SU-DHL-6 (cell line): ENCODE data around the gene SLC16A4.

Experiments
- H2AFZ ChIP-seq: fragments of 200-600 bp; sonication (generic); 2 replicates; pipeline ENCODE4 v1.6.1; 2014; ENCODE audit warnings: low read depth, mild to moderate bottlenecking, moderate library complexity, mixed read lengths, antibody characterized with exemption, low read length; ENCODE audit not compliant: severe bottlenecking
- H3F3A ChIP-seq: fragments of 200-600 bp; shearing (Covaris generic); 2 replicates; pipeline ENCODE4 v1.6.0; 2016; ENCODE audit warnings: antibody characterized with exemption, mild to moderate bottlenecking; ENCODE audit not compliant: insufficient read depth
- H3K27ac ChIP-seq: fragments of 200-600 bp; sonication (generic); 2 replicates; pipeline ENCODE4 v1.5.1; 2016; ENCODE audit warnings: low read depth, mild to moderate bottlenecking, low read length, moderate library complexity, mixed read lengths
- H3K27me3 ChIP-seq: fragments of 200-600 bp; sonication (generic), shearing (Covaris generic); 2 replicates; pipeline ENCODE4 v1.6.0; 2014; ENCODE audit warnings: mild to moderate bottlenecking, low read length
- H3K36me3 ChIP-seq: fragments of 200-600 bp; sonication (generic); 2 replicates; pipeline ENCODE4 v1.6.1; 2014; ENCODE audit warnings: mild to moderate bottlenecking, low read length, mixed read lengths
- H3K4me2 ChIP-seq: fragments of 300-600, 200-600 bp; shearing (Covaris generic), sonication (generic); 2 replicates; pipeline ENCODE4 v1.6.0; 2014; ENCODE audit warnings: low read length, low read depth, mild to moderate bottlenecking; ENCODE audit not compliant: poor library complexity, severe bottlenecking
- H3K4me3 ChIP-seq: fragments of 200-600 bp; sonication (generic); 2 replicates; pipeline ENCODE4 v1.5.1; 2014; ENCODE audit warnings: antibody characterized with exemption, low read length, mild to moderate bottlenecking, mixed read lengths; ENCODE audit not compliant: insufficient read depth, poor library complexity, severe bottlenecking
- H3K79me2 ChIP-seq: fragments of 200-600 bp; sonication (generic); 2 replicates; pipeline ENCODE4 v1.6.1; 2014; ENCODE audit warnings: mild to moderate bottlenecking, low read length, moderate library complexity; ENCODE audit not compliant: insufficient read depth
- H3K9ac ChIP-seq: fragments of 200-600 bp; sonication (generic); 2 replicates; pipeline ENCODE4 v1.7.0; 2014; ENCODE audit warnings: mild to moderate bottlenecking, low read length
- H3K9me2 ChIP-seq: fragments of 200-600 bp; sonication (generic); replicated peaks from 2 replicates; pipeline ENCODE4 v1.6.1; 2014; ENCODE audit warnings: low read length; ENCODE audit not compliant: insufficient read depth
- H3K9me3 ChIP-seq: fragments of 200-600 bp; sonication (generic); 2 replicates; pipeline ENCODE4 v1.6.1; 2014; ENCODE audit warnings: low read length, mixed read lengths; ENCODE audit not compliant: insufficient read depth
- H4K20me1 ChIP-seq: fragments of 200-600 bp; sonication (generic); 2 replicates; pipeline ENCODE4 v1.6.1; 2014; ENCODE audit warnings: low read depth, mild to moderate bottlenecking, antibody characterized with exemption, low read length, moderate library complexity, mixed read lengths
- CTCF ChIP-seq: fragments of 200-600 bp; sonication (generic); IDR thresholded peaks from one replicate; pipeline ENCODE4 v1.5.1; 2017; ENCODE audit warnings: antibody characterized with exemption, mild to moderate bottlenecking, low read length, moderate library complexity; ENCODE audit not compliant: insufficient read depth, poor library complexity, severe bottlenecking
- EZH2phosphoT487 ChIP-seq: fragments of 200-600 bp; sonication (generic), shearing (Covaris generic); conservative IDR thresholded peaks from 2 replicates; pipeline ENCODE4 v1.6.1; 2018; ENCODE audit warnings: mild to moderate bottlenecking, antibody characterized with exemption, low read length, moderate library complexity, mixed read lengths

Gene SLC16A4

GRCh38 chr1:110426854-110427253 lies 36.0 kb upstream of the SLC16A4 start:
- no peak overlapping the region for H3K4me3 ChIP-seq
- TF ChIP-seq EZH2phosphoT487 (no peak), CTCF (no peak)
- no peaks in the 10 kb centered on the region for H3K9me2 ChIP-seq
- H3K79me2 ChIP-seq = no peaks in the 10 kb centered on the region
- H3K27me3 ChIP-seq = no peaks in the 10 kb centered on the region
- H3K9me3 ChIP-seq = no peaks in the 10 kb centered on the region
- H3K36me3 ChIP-seq = no peaks in the 10 kb centered on the region
- H2AFZ ChIP-seq = no peak overlapping the region
- no peak overlapping the region for H3K4me2 ChIP-seq
- H3K9ac ChIP-seq = no peak overlapping the region
- H3F3A ChIP-seq = no peaks in the 10 kb centered on the region
- no peaks in the 10 kb centered on the region for H4K20me1 ChIP-seq
- H3K27ac ChIP-seq = no peak overlapping the region

GRCh38 chr1:110425612-110426152 lies 34.9 kb upstream of the SLC16A4 start:
- no peaks in the 10 kb centered on the region for H3K27me3 ChIP-seq
- no peak overlapping the region for H2AFZ ChIP-seq
- H3K9me2 ChIP-seq = no peaks in the 10 kb centered on the region
- no peak overlapping the region for H3K27ac ChIP-seq
- H4K20me1 ChIP-seq = no peaks in the 10 kb centered on the region
- no peaks in the 10 kb centered on the region for H3F3A ChIP-seq
- H3K79me2 ChIP-seq = no peaks in the 10 kb centered on the region
- H3K36me3 ChIP-seq = no peaks in the 10 kb centered on the region
- no peak overlapping the region for H3K4me2 ChIP-seq
- TF ChIP-seq CTCF (no peak), EZH2phosphoT487 (no peak)
- 0 out of 2 replicates have a peak, but pooled peaks cover 4% of the 10 kb centered on the region for H3K9me3 ChIP-seq
- H3K4me3 ChIP-seq = no peak overlapping the region
- H3K9ac ChIP-seq = no peak overlapping the region

- no peaks in the 10 kb centered on the region for H4K20me1 ChIP-seq
- no peak overlapping the region for H2AFZ ChIP-seq
- no peak overlapping the region for H3K9ac ChIP-seq
- H3K79me2 ChIP-seq = no peaks in the 10 kb centered on the region
- no peak overlapping the region for H3K4me3 ChIP-seq
- H3F3A ChIP-seq = no peaks in the 10 kb centered on the region
- no peaks in the 10 kb centered on the region for H3K36me3 ChIP-seq
- H3K9me2 ChIP-seq = no peaks in the 10 kb centered on the region
- no peak overlapping the region for H3K27ac ChIP-seq
- TF ChIP-seq EZH2phosphoT487 = no peak
- TF ChIP-seq CTCF = no peak
- H3K4me2 ChIP-seq = no peak overlapping the region
- H3K27me3 ChIP-seq = no peaks in the 10 kb centered on the region
- H3K9me3 ChIP-seq = 0 out of 2 replicates have a peak, but pooled peaks cover 4% of the 10 kb centered on the region
Observed at GRCh38 chr1:110424699-110425611, 34.1 kb upstream of the SLC16A4 start.
